Measurements from ENCODE around the gene SLAIN1. TPM values are rescaled to one million over a fixed set of nuclear protein-coding genes. Genes with fewer than 3 reads are reported as not detected.

Gene SLAIN1
- total and polyA plus RNA-seq, 10 donors = 8.7 to 32.6 (median 17.0) TPM

GRCh38 chr13:77717508-77717907 lies 20.0 kb downstream of the SLAIN1 start:
- intact Hi-C loops (cut with DNase I; ENCODE audit: low total_unique reads) = no loop called here
- H3K27me3 ChIP-seq (replicated peaks in 1 of 7) = no peaks in the 10 kb centered on the region
- TF ChIP-seq CTCF (IDR thresholded peaks at IDR 0.05 in 8 of 11, conservative IDR thresholded peaks at IDR 0.05 in 3 of 11) (no peak), POLR2A (IDR thresholded peaks at IDR 0.05) (no peak), POLR2AphosphoS5 (IDR thresholded peaks at IDR 0.05) (no peak)
- peaks cover 0 to 31% (median 0%) of the 10 kb centered on the region in 6 donors for H3K36me3 ChIP-seq
- no peak overlapping the region for H3K4me3 ChIP-seq
- WGBS, 5 donors = 92 to 98% (median 93%) methylated on average over 4 of the region's 4 CpGs
- H3K9me3 ChIP-seq = peaks cover 0 to 9% (median 6%) of the 10 kb centered on the region in 8 donors
- peaks cover 0 to 6% (median 0%) of the 10 kb centered on the region in 6 donors for H3K4me1 ChIP-seq
- no peak overlapping the region for H3K27ac ChIP-seq
- no peak for DNase-seq

- Histone ChIP-seq H3K27me3 (replicated peaks in 1 of 7) (no peaks in the 10 kb centered on the region), H3K27ac (no peak overlapping the region), H3K9me3 (no peaks in the 10 kb centered on the region), H3K4me3 (no peak overlapping the region), H3K4me1 (peaks cover 0 to 6% (median 0%) of the 10 kb centered on the region in 6 donors), H3K36me3 (peaks cover 0 to 46% (median 0%) of the 10 kb centered on the region in 6 donors)
- intact Hi-C loops (cut with DNase I; ENCODE audit: low total_unique reads) = no loop called here
- no peak for TF ChIP-seq POLR2AphosphoS5 (IDR thresholded peaks at IDR 0.05)
- TF ChIP-seq CTCF (IDR thresholded peaks at IDR 0.05 in 8 of 11, conservative IDR thresholded peaks at IDR 0.05 in 3 of 11) = no peak
- no peak for TF ChIP-seq POLR2A (IDR thresholded peaks at IDR 0.05)
- DNase-seq = no peak
Measured at GRCh38 chr13:77719128-77719527, 21.6 kb downstream of the SLAIN1 start.

GRCh38 chr13:77720988-77721387 lies 23.5 kb downstream of the SLAIN1 start:
- no peak for DNase-seq
- intact Hi-C loops (cut with DNase I; ENCODE audit: low total_unique reads) = no loop called here
- peaks cover 0 to 63% (median 2%) of the 10 kb centered on the region in 6 donors for H3K36me3 ChIP-seq
- H3K4me3 ChIP-seq = no peak overlapping the region
- no peaks in the 10 kb centered on the region for H3K27me3 ChIP-seq (replicated peaks in 1 of 7)
- 91 to 95% (median 94%) methylated on average over 5 of the region's 5 CpGs for WGBS, 5 donors
- peaks cover 0 to 14% (median 0%) of the 10 kb centered on the region in 6 donors for H3K4me1 ChIP-seq
- H3K27ac ChIP-seq = no peak overlapping the region
- H3K9me3 ChIP-seq = no peaks in the 10 kb centered on the region
- TF ChIP-seq POLR2AphosphoS5 (IDR thresholded peaks at IDR 0.05) (no peak), POLR2A (IDR thresholded peaks at IDR 0.05) (no peak)

- H3K36me3 ChIP-seq = peaks cover 0 to 68% (median 2%) of the 10 kb centered on the region in 6 donors
- H3K9me3 ChIP-seq = no peaks in the 10 kb centered on the region
- no peak overlapping the region for H3K4me3 ChIP-seq
- no peaks in the 10 kb centered on the region for H3K27me3 ChIP-seq (replicated peaks in 1 of 7)
- no peak for DNase-seq
- TF ChIP-seq POLR2A (IDR thresholded peaks at IDR 0.05) = no peak
- no peak for TF ChIP-seq CTCF (IDR thresholded peaks at IDR 0.05 in 8 of 11, conservative IDR thresholded peaks at IDR 0.05 in 3 of 11)
- intact Hi-C loops (cut with DNase I; ENCODE audit: low total_unique reads) = no loop called here
- peaks cover 0 to 15% (median 3%) of the 10 kb centered on the region in 6 donors for H3K4me1 ChIP-seq
- 81 to 91% (median 90%) methylated on average over 6 of the region's 6 CpGs for WGBS, 5 donors
- no peak overlapping the region for H3K27ac ChIP-seq
Measured at GRCh38 chr13:77724092-77724491, 26.6 kb downstream of the SLAIN1 start.

- peaks cover 0 to 25% (median 11%) of the 10 kb centered on the region in 6 donors for H3K4me1 ChIP-seq
- peaks cover 0 to 62% (median 2%) of the 10 kb centered on the region in 6 donors for H3K36me3 ChIP-seq
- H3K4me3 ChIP-seq = no peak overlapping the region
- no peak overlapping the region for H3K27ac ChIP-seq
- TF ChIP-seq CTCF (IDR thresholded peaks at IDR 0.05 in 8 of 11, conservative IDR thresholded peaks at IDR 0.05 in 3 of 11) (no peak), POLR2A (IDR thresholded peaks at IDR 0.05) (no peak), POLR2AphosphoS5 (IDR thresholded peaks at IDR 0.05) (no peak)
- intact Hi-C loops (cut with DNase I; ENCODE audit: low total_unique reads) = no loop called here
- no peaks in the 10 kb centered on the region for H3K27me3 ChIP-seq (replicated peaks in 1 of 7)
- no peak for DNase-seq
- 69 to 92% (median 83%) methylated on average over 1 of the region's 1 CpG for WGBS, 5 donors
- H3K9me3 ChIP-seq = no peaks in the 10 kb centered on the region
Measured at GRCh38 chr13:77725071-77725470, 27.6 kb downstream of the SLAIN1 start.
